PFSK-1 (cell line): ENCODE results near the gene ZNF32.

ENCODE experiments used
- FOXP2 ChIP-seq: optimal IDR thresholded peaks from 2 replicates; pipeline ENCODE3; 2011; ENCODE audit warnings: borderline replicate concordance, control low read depth, inconsistent platforms; ENCODE audit not compliant: insufficient read depth; ENCODE audit errors: extremely low read length, extremely low read depth
- POLR2AphosphoS5 ChIP-seq: IDR thresholded peaks from 2 replicates; pipeline ENCODE4 v1.6.1; 2012; ENCODE audit warnings: low read depth, mild to moderate bottlenecking, control low read depth, low read length, moderate library complexity
- SIN3A ChIP-seq: IDR thresholded peaks from 2 replicates; pipeline ENCODE4 v1.6.1; 2012; ENCODE audit warnings: mild to moderate bottlenecking, low read length, moderate library complexity, borderline replicate concordance; ENCODE audit not compliant: insufficient read depth
- TAF1 ChIP-seq: IDR thresholded peaks from 2 replicates; pipeline ENCODE4 v1.6.1; 2012; ENCODE audit warnings: low read length, control low read depth, borderline replicate concordance; ENCODE audit not compliant: insufficient read depth
- TF ChIP-seq, protein P1 (sequence below), 2 experiments: IDR thresholded peaks; 2 replicates each; pipeline versions ENCODE4 v1.6.1 to v1.8.0; 2011 to 2012; ENCODE audit warnings: low read depth in 2 of 2, low read length in 2 of 2, control low read depth in 1 of 2, inconsistent platforms in 1 of 2, mild to moderate bottlenecking in 1 of 2, moderate library complexity in 1 of 2; ENCODE audit not compliant: insufficient read depth in 1 of 2

Gene ZNF32

DNA sequence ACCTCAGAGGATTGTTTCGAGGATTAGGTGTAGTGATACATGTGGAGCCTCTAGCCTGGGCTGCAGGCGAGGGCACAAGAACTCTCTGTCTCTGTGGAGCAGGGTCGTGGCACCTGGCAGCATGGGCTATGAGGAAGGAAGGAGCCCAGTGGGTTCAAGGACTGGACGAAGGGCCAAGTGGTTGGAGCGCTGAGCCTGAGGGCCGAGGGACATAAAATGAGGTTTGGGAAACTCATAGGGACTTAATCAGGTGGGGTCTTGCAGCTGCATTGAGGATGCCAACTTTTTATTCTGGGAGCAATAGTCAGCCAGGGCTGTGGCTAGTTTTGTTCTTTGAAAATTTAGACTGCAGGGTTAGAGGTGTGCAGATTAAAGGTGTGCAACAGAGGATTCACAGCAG is 33.0 kb upstream of the ZNF32 start:
- TF ChIP-seq POLR2AphosphoS5 (no peak), SIN3A (no peak), TAF1 (no peak), FOXP2 (no peak)
- TF ChIP-seq, protein P1, sequence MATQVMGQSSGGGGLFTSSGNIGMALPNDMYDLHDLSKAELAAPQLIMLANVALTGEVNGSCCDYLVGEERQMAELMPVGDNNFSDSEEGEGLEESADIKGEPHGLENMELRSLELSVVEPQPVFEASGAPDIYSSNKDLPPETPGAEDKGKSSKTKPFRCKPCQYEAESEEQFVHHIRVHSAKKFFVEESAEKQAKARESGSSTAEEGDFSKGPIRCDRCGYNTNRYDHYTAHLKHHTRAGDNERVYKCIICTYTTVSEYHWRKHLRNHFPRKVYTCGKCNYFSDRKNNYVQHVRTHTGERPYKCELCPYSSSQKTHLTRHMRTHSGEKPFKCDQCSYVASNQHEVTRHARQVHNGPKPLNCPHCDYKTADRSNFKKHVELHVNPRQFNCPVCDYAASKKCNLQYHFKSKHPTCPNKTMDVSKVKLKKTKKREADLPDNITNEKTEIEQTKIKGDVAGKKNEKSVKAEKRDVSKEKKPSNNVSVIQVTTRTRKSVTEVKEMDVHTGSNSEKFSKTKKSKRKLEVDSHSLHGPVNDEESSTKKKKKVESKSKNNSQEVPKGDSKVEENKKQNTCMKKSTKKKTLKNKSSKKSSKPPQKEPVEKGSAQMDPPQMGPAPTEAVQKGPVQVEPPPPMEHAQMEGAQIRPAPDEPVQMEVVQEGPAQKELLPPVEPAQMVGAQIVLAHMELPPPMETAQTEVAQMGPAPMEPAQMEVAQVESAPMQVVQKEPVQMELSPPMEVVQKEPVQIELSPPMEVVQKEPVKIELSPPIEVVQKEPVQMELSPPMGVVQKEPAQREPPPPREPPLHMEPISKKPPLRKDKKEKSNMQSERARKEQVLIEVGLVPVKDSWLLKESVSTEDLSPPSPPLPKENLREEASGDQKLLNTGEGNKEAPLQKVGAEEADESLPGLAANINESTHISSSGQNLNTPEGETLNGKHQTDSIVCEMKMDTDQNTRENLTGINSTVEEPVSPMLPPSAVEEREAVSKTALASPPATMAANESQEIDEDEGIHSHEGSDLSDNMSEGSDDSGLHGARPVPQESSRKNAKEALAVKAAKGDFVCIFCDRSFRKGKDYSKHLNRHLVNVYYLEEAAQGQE (IDR thresholded peaks at IDR 0.05; ENCODE audit: insufficient read depth in 1 of 2, low read depth in 2 of 2, low read length in 2 of 2), result no peak

DNA sequence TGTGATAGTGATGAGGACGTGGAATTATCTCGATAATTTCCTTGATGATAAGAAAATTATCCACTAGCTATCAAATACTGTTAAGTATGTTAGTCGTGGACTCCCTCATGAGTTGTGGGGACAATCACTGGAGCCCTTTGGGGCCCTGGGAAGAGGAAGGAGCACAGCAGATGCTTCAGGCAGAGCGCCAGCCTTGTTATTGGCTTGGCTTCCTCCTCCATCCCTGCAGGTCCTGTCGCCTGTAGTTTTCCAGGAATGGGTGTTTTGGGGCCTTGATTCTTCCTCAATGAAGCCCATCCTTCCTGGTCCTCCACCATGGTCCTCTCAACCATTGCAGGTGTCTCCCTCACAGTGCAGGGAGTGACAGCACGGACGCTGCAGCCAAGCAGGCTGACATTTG is 32.5 kb upstream of the ZNF32 start:
- TF ChIP-seq FOXP2 (no peak), TAF1 (no peak), POLR2AphosphoS5 (no peak), SIN3A (no peak)
- TF ChIP-seq, protein P1 (IDR thresholded peaks at IDR 0.05; ENCODE audit: insufficient read depth in 1 of 2, low read depth in 2 of 2, low read length in 2 of 2), result no peak

DNA sequence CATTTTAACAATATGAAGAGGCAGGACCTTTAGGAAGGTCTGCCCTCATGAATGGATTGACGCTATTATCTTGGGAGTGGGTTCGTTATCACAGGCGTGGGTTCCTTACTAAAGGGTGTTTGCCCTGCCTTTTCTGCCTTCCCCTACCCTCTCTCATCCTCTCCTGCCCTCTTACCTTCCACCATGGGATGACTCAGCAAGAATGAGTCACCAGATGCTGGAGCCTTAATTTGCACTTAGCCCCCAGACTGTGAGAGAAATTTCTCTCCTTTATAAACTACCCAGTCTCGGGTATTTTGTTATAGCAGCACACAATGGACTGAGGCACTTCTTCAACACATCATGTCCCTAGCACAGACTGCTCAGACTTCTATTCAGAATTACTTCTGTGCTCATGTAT is 31.4 kb upstream of the ZNF32 start:
- no peak for TF ChIP-seq FOXP2
- TF ChIP-seq POLR2AphosphoS5, result no peak
- TF ChIP-seq SIN3A, result no peak
- TF ChIP-seq, protein P1 (IDR thresholded peaks at IDR 0.05; ENCODE audit: insufficient read depth in 1 of 2, low read depth in 2 of 2, low read length in 2 of 2), result no peak
- TF ChIP-seq TAF1, result no peak

DNA sequence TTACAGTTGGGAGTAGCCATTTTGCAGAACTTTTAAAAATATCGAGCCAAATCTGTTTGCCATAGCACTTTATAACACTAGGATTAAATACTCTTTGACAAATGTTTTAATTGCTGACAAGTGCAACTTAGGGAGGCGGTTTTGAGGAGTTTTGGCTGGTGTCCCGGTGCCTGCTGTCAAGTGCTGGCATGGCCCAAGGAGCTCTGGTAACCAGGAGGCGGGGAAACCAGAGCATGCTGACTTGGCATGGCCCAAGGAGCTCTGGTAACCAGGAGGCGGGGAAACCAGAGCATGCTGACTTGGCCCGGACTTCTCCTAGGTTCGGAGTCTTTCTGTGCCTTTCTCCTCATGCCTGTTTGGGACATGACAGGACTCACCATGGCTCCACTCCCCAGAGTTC is 30.8 kb upstream of the ZNF32 start:
- TF ChIP-seq POLR2AphosphoS5 (no peak), FOXP2 (no peak), SIN3A (no peak), TAF1 (no peak)
- TF ChIP-seq, protein P1 (IDR thresholded peaks at IDR 0.05; ENCODE audit: insufficient read depth in 1 of 2, low read depth in 2 of 2, low read length in 2 of 2), result no peak

DNA sequence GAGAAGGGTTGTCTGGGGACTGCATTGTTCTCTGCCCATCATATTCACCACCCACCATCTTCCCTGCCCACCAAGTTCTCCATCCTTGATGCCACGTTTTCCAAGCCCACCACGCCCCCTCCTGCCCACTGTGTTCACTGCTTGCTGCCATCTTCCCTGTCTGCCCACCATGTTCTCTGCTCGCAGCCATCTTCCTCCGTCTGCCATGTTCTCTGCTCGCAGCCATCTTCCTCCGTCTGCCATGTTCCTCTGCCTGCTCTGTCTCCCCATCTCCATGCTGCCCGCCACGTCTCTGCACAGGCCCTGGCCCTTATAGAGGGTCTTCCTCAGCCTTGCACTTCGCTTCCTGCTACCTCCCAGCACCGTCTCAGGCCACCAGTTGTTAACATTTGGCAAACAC is 30.0 kb upstream of the ZNF32 start:
- TF ChIP-seq SIN3A, result no peak
- TF ChIP-seq FOXP2, result no peak
- no peak for TF ChIP-seq POLR2AphosphoS5
- TF ChIP-seq, protein P1 (IDR thresholded peaks at IDR 0.05; ENCODE audit: insufficient read depth in 1 of 2, low read depth in 2 of 2, low read length in 2 of 2), result no peak
- no peak for TF ChIP-seq TAF1
